Endodermal cell (in vitro differentiated cells): ENCODE data around the gene SLC35G3. TPM values are rescaled to one million over a fixed set of nuclear protein-coding genes. Genes with fewer than 3 reads are reported as not detected.

ENCODE experiments used
- DNase-seq: peaks from one replicate; pipeline ENCODE4 v3.0.0-alpha.2; 2017
- H3K27ac ChIP-seq: 2 replicates; pipeline ENCODE4 v1.5.1; 2013; ENCODE audit warnings: mild to moderate bottlenecking, low read depth, low read length, moderate library complexity
- H3K27me3 ChIP-seq: 2 replicates; pipeline ENCODE4 v1.6.1; 2013; ENCODE audit warnings: mild to moderate bottlenecking, low read length, moderate library complexity; ENCODE audit not compliant: insufficient read depth, control insufficient read depth, poor library complexity, severe bottlenecking
- H3K36me3 ChIP-seq: 2 replicates; pipeline ENCODE4 v1.7.0; 2013; ENCODE audit warnings: mild to moderate bottlenecking, low read length, moderate library complexity; ENCODE audit not compliant: control insufficient read depth, insufficient read depth
- H3K4me1 ChIP-seq: one replicate; pipeline ENCODE4 v1.7.0; 2013; ENCODE audit warnings: low read length; ENCODE audit not compliant: control insufficient read depth, insufficient read depth
- H3K4me3 ChIP-seq: 2 replicates; pipeline ENCODE4 v1.5.1; 2013; ENCODE audit warnings: mild to moderate bottlenecking, low read length, moderate library complexity
- H3K9ac ChIP-seq: 2 replicates; pipeline ENCODE4 v1.6.1; 2013; ENCODE audit warnings: mild to moderate bottlenecking, low read length, moderate library complexity; ENCODE audit not compliant: poor library complexity, severe bottlenecking; ENCODE audit errors: extremely low read depth
- H3K9me3 ChIP-seq: 2 replicates; pipeline ENCODE4 v1.6.1; 2013; ENCODE audit warnings: mild to moderate bottlenecking, low read length, moderate library complexity; ENCODE audit not compliant: control insufficient read depth
- H3K27ac Mint-ChIP-seq: 2 replicates; pipeline ENCODE4 v1.8.0; 2020; ENCODE audit warnings: mixed read lengths
- H3K27me3 Mint-ChIP-seq: 2 replicates; pipeline ENCODE4 v1.8.0; 2021; ENCODE audit warnings: mild to moderate bottlenecking, mixed read lengths; ENCODE audit not compliant: insufficient read depth
- H3K36me3 Mint-ChIP-seq: 2 replicates; pipeline ENCODE4 v1.8.0; 2020; ENCODE audit warnings: low read depth, mixed read lengths
- H3K4me1 Mint-ChIP-seq: 2 replicates; pipeline ENCODE4 v1.8.0; 2020; ENCODE audit warnings: mixed read lengths
- H3K4me3 Mint-ChIP-seq: 2 replicates; pipeline ENCODE4 v1.8.0; 2020; ENCODE audit warnings: mild to moderate bottlenecking, moderate library complexity, mixed read lengths
- H3K9me3 Mint-ChIP-seq: 2 replicates; pipeline ENCODE4 v1.8.0; 2020; ENCODE audit warnings: mild to moderate bottlenecking, mixed read lengths
- CTCF ChIP-seq: fragments of 200-600 bp; sonication (generic); conservative IDR thresholded peaks from 2 replicates; pipeline ENCODE4 v1.5.0; 2021; ENCODE audit warnings: antibody characterized with exemption, mild to moderate bottlenecking
- whole genome bisulfite sequencing, 2 experiments: methylation state at CpG; one replicate each; pipeline versions ENCODE4 v1.1.5 to v1.1.7; 2013; ENCODE audit warnings: missing lambda C conversion rate in 2 of 2, mixed read lengths in 1 of 2; ENCODE audit not compliant: insufficient coverage in 1 of 2, insufficient read length in 1 of 2; 5-methylcytosine and 5-hydroxymethylcytosine counted together
- total RNA-seq, 2 donors: library from RNA; stranded (reverse); fragmentation: NEBNext Ultra II Directional in 1 of 2; extraction: Animal tissue kit (Norgen Biotek cat#: 25700) in 1 of 2; gene quantifications; 2 replicates in 1 of 2; 3 replicates in 1 of 2; pipeline ENCODE4 v1.2.1, GENCODE V29; 2021

Gene SLC35G3
- total RNA-seq, 2 donors from 2014 or later, result not detected

- Mint-ChIP-seq H3K27me3 (no peaks in the 10 kb centered on the region), H3K4me1 (no peaks in the 10 kb centered on the region), H3K9me3 (no peaks in the 10 kb centered on the region), H3K4me3 (no peak overlapping the region), H3K36me3 (no peaks in the 10 kb centered on the region), H3K27ac (no peak overlapping the region)
- TF ChIP-seq CTCF, result no peak
- H3K27ac ChIP-seq, result no peak overlapping the region
- no peaks in the 10 kb centered on the region for H3K4me1 ChIP-seq
- H3K36me3 ChIP-seq, result no peaks in the 10 kb centered on the region
- no peaks in the 10 kb centered on the region for H3K9me3 ChIP-seq
- no peak overlapping the region for H3K4me3 ChIP-seq
- no peak for DNase-seq
- no peak overlapping the region for H3K9ac ChIP-seq
- 78 to 88% methylated on average over 2 to 3 of the region's 3 CpGs for WGBS, 2 experiments
- no peaks in the 10 kb centered on the region for H3K27me3 ChIP-seq
Observed at GRCh38 chr17:35161281-35161761, 32.9 kb downstream of the SLC35G3 start.

DNA sequence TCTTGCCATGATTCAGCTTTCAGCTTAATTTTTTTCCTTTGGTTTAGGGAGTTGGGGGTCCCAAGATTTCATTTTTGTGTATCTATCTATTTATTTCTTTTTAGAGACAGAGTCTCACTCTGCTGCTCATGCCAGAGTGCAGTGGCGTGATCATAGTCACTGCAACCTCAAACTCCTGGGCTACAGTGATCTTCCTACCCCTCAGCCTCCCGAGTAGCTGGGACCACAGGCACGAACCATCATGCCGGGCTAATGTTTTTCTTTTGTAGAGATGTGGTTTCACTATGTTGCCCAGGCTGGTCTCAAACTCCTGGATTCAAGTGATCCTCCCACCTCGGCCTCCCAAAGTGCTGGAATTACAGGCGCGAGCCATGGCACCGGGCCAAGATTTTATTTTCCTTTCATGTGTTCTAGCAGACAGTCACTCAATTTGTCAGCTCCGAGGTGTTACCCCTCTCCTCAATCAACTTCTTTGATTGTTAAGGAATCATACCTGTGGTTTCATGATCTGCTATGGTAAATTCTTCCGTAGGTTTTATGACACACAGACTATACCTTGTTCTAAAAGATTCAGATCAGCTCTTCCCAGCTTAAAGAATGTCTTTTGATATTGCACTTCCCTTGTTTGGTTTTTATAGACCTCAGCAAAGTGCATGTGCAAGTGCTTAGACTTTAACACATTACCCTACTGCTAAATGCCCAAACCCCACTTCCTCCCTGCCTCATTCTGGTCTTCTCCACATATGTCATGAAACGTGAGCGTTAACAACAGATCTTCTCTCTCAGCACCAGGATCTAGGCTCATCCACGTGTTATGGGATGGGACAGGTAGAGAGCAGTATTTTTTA lies 33.6 kb downstream of the SLC35G3 start:
- 91 to 95% methylated on average over 9 to 13 of the region's 13 CpGs for WGBS, 2 experiments
- H3K27me3 Mint-ChIP-seq, result no peaks in the 10 kb centered on the region
- TF ChIP-seq CTCF, result no peak
- H3K27ac Mint-ChIP-seq, result no peak overlapping the region
- Histone ChIP-seq H3K27me3 (no peaks in the 10 kb centered on the region), H3K36me3 (no peaks in the 10 kb centered on the region), H3K9me3 (no peaks in the 10 kb centered on the region), H3K4me3 (no peak overlapping the region), H3K4me1 (no peaks in the 10 kb centered on the region), H3K9ac (no peak overlapping the region), H3K27ac (no peak overlapping the region)
- no peak overlapping the region for H3K4me3 Mint-ChIP-seq
- no peaks in the 10 kb centered on the region for H3K4me1 Mint-ChIP-seq
- H3K36me3 Mint-ChIP-seq, result no peaks in the 10 kb centered on the region
- H3K9me3 Mint-ChIP-seq, result no peaks in the 10 kb centered on the region
- DNase-seq, result no peak

GRCh38 chr17:35159940-35160339 lies 34.3 kb downstream of the SLC35G3 start:
- H3K9ac ChIP-seq, result no peak overlapping the region
- no peaks in the 10 kb centered on the region for H3K4me1 Mint-ChIP-seq
- no peak overlapping the region for H3K4me3 Mint-ChIP-seq
- H3K27ac Mint-ChIP-seq, result no peak overlapping the region
- no peaks in the 10 kb centered on the region for H3K9me3 ChIP-seq
- no peaks in the 10 kb centered on the region for H3K4me1 ChIP-seq
- H3K27me3 ChIP-seq, result no peaks in the 10 kb centered on the region
- H3K9me3 Mint-ChIP-seq, result no peaks in the 10 kb centered on the region
- no peaks in the 10 kb centered on the region for H3K27me3 Mint-ChIP-seq
- no peak overlapping the region for H3K27ac ChIP-seq
- no peak overlapping the region for H3K4me3 ChIP-seq
- H3K36me3 ChIP-seq, result no peaks in the 10 kb centered on the region
- no peak for DNase-seq
- H3K36me3 Mint-ChIP-seq, result no peaks in the 10 kb centered on the region
- 94 to 100% methylated on average over 2 of the region's 2 CpGs for WGBS, 2 experiments
- no peak for TF ChIP-seq CTCF
